KOPT-K1 (cell line): ENCODE results near the gene RETSAT.
"Not testable (repeated sequence)": the region's sequence is repeated elsewhere in the genome, so short reads cannot be mapped to it uniquely, and the experiment has no call there.

Experiments used
- H3K27ac ChIP-seq: fragments of 200-600 bp; sonication (generic); 2 replicates; pipeline ENCODE4 v1.5.1; 2016; ENCODE audit warnings: antibody characterized with exemption, mild to moderate bottlenecking, low read depth, low read length; ENCODE audit not compliant: poor library complexity, severe bottlenecking
- H3K36me3 ChIP-seq: fragments of 200-600 bp; sonication (generic); 2 replicates; pipeline ENCODE4 v1.5.1; 2017; ENCODE audit warnings: antibody characterized with exemption, mild to moderate bottlenecking, low read length, moderate library complexity; ENCODE audit not compliant: insufficient read depth
- H3K9me3 ChIP-seq: fragments of 200-600 bp; sonication (generic); 2 replicates; pipeline ENCODE4 v1.5.1; 2017; ENCODE audit warnings: antibody characterized with exemption, low read length, mild to moderate bottlenecking; ENCODE audit not compliant: insufficient read depth, poor library complexity, severe bottlenecking

The RETSAT gene

DNA sequence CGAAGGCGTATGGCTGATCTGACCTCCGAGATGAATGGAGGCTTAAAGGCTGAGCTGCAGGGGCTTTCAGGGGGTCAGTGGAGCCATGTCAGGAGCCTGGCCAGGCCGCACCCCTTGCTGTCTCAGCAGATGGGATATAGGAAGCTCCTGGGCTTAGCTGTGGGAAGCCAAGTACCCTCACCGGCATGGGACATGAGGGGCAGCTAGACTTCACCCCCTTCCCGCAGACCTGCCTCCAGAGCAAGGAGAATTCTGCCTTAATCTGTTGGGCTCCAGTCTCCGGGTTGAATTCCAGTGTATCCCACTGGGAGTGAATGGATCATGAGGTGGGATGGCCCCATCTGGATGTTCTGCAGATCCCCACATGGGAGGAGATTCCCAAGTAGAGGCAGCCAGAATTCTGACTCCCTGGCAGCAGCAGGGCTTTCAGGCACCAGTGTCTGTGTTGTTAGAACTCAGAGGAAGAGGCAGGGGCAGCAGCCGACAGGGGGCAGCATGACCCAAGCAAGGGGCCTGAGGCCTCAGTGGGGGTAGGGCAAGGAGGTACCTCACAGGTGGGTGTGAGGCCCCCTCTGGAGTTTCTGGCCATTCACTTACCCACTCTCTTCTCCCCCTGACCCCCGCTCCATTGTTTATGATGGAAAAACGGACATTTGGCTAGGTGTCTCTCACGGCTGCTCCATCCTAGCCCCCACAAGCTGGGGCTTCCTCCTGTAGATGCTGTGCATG, 36.8 kb upstream of the RETSAT start:
- Histone ChIP-seq H3K36me3 (peaks cover 83% of the 10 kb centered on the region; the same call in 1 of the 2 replicates), H3K9me3 (no peaks in the 10 kb centered on the region), H3K27ac (no peak overlapping the region)

DNA sequence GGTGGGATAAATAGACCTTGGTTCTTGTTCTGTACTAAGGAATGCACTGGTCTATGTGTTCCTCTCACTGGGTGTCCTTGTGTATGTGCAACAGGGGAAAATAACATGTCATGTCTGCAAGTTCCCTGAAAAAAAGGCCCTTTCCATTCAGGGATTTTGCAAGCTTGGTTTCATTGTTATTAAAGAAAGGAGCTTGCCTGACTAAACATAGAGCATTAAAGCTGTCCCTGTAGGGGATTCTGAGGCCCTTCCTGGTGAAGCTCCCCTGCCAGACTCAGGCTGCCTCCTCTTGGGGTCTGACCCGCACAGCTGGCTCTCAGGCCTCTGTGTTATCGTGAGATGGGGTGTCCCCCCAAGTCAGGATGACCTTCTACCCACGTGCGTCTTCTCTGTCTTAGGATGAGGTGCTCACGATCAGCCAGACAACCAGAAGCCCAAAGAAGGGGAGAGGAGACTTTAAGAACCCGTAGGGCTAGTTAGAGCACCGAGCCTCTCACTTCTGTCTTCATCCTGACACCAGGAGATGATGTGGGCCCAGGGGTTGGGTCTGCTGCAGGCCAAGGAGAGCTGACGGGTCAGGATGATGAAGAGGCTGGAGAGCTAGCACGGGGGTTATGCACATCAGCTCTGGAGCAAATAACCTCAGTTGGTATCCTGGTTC, 34.7 kb upstream of the RETSAT start:
- Histone ChIP-seq H3K36me3 (peaks cover 71% of the 10 kb centered on the region; the same call in 1 of the 2 replicates), H3K27ac (no peak overlapping the region), H3K9me3 (no peaks in the 10 kb centered on the region)

DNA sequence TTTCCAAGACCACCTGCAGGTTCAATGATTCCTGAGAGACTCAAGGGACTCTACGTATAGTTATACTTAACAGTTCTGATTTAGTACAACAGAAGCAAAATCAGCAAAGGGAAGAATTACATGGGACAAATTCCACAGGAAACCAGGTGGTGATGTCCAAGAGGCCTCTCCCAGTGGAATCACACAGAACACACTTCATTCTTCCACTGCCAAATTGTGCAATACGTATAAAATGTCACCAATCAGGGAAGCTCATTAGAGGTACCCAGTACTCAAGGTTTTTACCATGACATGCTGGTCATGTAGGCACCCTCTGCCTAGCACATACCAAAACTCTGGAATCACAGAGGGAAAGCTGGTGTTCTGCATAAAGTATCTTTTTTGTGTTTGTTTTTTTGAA, 33.4 kb upstream of the RETSAT start:
- Histone ChIP-seq H3K9me3 (no peaks in the 10 kb centered on the region), H3K36me3 (peaks cover 73% of the 10 kb centered on the region; the same call in 1 of the 2 replicates), H3K27ac (no peak overlapping the region)

GRCh38 chr2:85385746-85386145, 31.4 kb upstream of the RETSAT start:
- peaks cover 4% of the 10 kb centered on the region for H3K9me3 ChIP-seq
- peaks cover 62% of the 10 kb centered on the region for H3K36me3 ChIP-seq
- no peak overlapping the region for H3K27ac ChIP-seq

GRCh38 chr2:85383850-85384249, 29.5 kb upstream of the RETSAT start:
- peaks cover 61% of the 10 kb centered on the region for H3K36me3 ChIP-seq
- peaks cover 23% of the 10 kb centered on the region for H3K9me3 ChIP-seq
- H3K27ac ChIP-seq, result no peak overlapping the region

DNA sequence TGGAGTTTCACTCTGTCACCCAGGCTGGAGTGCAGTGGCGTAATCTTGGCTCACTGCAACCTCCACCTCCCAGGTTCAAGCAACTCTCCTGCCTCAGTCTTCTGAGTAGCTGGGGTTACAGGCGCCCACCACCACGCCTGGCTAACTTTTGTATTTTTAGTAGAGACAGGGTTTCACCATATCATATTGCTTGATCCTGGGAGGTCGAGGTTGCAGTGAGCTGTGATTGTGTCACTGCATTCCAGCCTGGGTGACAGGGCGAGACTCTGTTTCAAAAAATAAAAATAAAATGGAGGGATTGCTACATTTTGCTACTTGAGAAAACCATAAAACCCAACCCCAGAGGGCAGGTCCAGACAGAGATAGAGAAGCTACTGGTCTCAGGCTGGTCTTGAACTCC, 28.8 kb upstream of the RETSAT start:
- H3K27ac ChIP-seq, result not testable (repeated sequence)

GRCh38 chr2:85380048-85380447, 25.7 kb upstream of the RETSAT start:
- Histone ChIP-seq H3K27ac (no peak overlapping the region), H3K36me3 (peaks cover 42% of the 10 kb centered on the region), H3K9me3 (peaks cover 24% of the 10 kb centered on the region)

More for the DNA sequence above, 28.8 kb upstream of the RETSAT start:
- Histone ChIP-seq H3K36me3 (peaks cover 60% of the 10 kb centered on the region), H3K9me3 (peaks cover 24% of the 10 kb centered on the region)

- H3K27ac ChIP-seq, result no peak overlapping the region
- H3K9me3 ChIP-seq, result peaks cover 24% of the 10 kb centered on the region
- H3K36me3 ChIP-seq, result peaks cover 34% of the 10 kb centered on the region
Observed at GRCh38 chr2:85378257-85378656, 23.9 kb upstream of the RETSAT start.

DNA sequence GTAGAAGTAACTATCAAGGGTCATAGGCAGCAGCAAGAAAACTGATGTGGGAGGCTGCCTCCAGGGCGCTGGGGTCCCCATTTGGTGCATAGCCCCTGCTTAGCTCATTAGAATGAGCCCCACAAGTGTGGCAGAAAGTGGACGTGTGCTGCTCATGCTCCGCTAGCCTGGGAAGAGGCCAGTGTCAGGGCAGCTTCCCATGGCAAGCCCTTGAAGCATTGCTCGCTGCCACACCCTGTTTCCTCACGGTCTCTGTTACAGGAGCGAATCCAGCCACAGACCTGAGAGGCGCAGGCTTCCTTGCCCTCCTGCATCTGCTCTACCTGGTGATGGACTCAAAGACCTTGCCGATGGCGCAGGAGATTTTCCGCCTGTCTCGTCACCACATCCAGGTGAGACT, 22.8 kb upstream of the RETSAT start:
- no peak overlapping the region for H3K27ac ChIP-seq
- H3K36me3 ChIP-seq, result peaks cover 34% of the 10 kb centered on the region

DNA sequence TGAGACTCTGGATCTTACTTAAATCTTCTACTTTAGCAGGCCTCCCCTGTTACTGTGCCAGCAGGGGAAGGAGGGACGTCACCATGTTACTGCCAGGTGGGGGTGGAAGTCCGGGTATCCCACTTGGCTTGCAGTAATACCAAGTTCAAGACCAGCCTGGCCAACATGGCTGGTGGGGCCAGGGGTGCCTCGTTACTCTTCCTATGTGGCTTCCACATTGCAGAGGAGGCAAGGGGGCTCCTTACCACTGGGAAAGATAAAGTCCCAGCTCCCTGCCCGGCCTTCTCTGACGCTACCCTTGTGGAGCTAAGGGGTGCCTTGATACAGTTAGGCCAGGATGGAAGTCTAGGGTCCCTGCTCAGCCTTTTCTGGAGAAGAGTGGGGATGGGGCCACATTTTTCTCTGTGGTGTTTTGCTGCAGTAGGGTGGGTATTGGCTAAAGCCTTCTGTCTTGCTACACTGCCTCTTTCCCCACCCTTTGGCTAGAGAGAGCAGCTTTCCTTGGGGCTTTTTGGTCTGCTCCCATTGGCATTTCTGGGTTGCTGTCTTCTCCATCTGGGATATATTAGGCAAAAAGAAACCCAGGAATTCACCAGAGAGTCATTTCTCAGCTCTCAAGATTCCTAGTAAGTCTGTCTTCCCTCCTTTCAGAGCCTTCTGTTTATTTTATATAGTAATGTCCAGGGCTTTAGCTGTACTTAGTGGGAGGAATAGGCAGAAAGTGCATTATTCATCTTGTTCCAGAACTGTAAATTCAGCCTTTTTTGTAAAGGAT, 22.1 kb upstream of the RETSAT start:
- Histone ChIP-seq H3K9me3 (peaks cover 24% of the 10 kb centered on the region), H3K27ac (no peak overlapping the region), H3K36me3 (peaks cover 34% of the 10 kb centered on the region)

More for the DNA sequence above, 22.8 kb upstream of the RETSAT start:
- H3K9me3 ChIP-seq, result peaks cover 24% of the 10 kb centered on the region

- no peak overlapping the region for H3K27ac ChIP-seq
- H3K9me3 ChIP-seq, result no peaks in the 10 kb centered on the region
- H3K36me3 ChIP-seq, result no peaks in the 10 kb centered on the region
Observed at GRCh38 chr2:85371045-85371444, 16.7 kb upstream of the RETSAT start.

DNA sequence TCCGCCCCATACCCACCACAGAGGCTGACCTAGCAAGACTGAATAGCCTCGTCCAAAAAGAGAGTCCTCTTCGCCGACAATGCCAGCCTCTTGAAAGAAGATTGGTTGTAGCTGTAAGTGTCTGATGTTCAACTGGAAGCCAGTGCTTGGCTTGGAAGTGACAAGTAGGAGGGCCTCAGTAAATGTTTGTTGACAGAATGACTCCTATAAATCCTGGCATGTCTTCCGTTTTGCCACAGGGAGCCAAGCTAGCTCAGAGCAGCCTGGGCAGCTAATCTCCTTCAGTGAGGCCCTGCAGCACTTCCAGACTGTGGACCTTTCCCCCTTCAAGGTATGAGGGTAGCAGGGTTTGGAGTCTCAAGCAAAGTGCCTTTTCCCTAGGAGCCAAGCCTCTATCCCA, 15.2 kb upstream of the RETSAT start:
- Histone ChIP-seq H3K9me3 (no peaks in the 10 kb centered on the region), H3K36me3 (no peaks in the 10 kb centered on the region), H3K27ac (no peak overlapping the region)

- Histone ChIP-seq H3K9me3 (no peaks in the 10 kb centered on the region), H3K27ac (no peak overlapping the region), H3K36me3 (no peaks in the 10 kb centered on the region)
Observed at GRCh38 chr2:85368921-85369320, 14.6 kb upstream of the RETSAT start.

DNA sequence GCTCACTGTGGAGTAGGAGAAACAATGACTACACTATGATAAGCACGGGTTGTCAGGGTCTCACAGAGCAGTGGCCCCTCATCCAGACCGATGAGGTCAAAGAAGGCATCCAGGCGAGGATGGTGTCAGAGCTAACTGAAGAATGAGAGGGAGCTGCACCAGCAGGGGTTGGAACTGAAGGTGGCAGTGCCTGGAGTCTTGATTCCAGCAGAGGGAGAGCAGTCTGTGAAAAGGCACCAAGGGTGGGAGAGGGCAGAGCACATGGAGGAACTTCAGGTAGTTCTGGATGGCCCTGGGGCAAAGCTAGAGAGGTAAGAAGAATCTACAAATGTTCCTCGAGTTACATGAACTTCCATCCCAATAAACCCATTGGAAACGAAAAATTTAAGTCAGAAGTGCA, 12.9 kb upstream of the RETSAT start:
- peaks cover 14% of the 10 kb centered on the region for H3K36me3 ChIP-seq

GRCh38 chr2:85362653-85363387, 8.5 kb upstream of the RETSAT start:
- not testable (repeated sequence) for H3K27ac ChIP-seq

More for the DNA sequence above, 12.9 kb upstream of the RETSAT start:
- Histone ChIP-seq H3K9me3 (no peaks in the 10 kb centered on the region), H3K27ac (no peak overlapping the region)

More at GRCh38 chr2:85362653-85363387, 8.5 kb upstream of the RETSAT start:
- H3K9me3 ChIP-seq, result not testable (repeated sequence)
- H3K36me3 ChIP-seq, result peaks cover 25% of the 10 kb centered on the region
